Left lung (tissue), 10 donors: ENCODE data around the gene MYO15B. TPM values are rescaled to one million over a fixed set of nuclear protein-coding genes. Genes with fewer than 3 reads are reported as not detected.

Experiments used
- ATAC-seq: fragments of 200-7000 bp; cut with Tn5 transposase; one replicate; pipeline ENCODE4 v1.9.1; 2020; ENCODE audit warnings: moderate library complexity
- DNase-seq, 4 donors: peaks; one replicate each; pipeline ENCODE4 v3.0.0-alpha.2; 2013 to 2020
- H3K27ac ChIP-seq, 2 donors: fragments of 200-600 bp; sonication (generic) in 1 of 2; one replicate each; pipeline versions ENCODE4 v1.5.0 to v1.8.0; 2020 to 2021
- H3K27me3 ChIP-seq, 2 donors: fragments of 200-600 bp; sonication (generic) in 1 of 2; one replicate each; pipeline versions ENCODE4 v1.5.0 to v1.8.0; 2020 to 2021
- H3K36me3 ChIP-seq, 2 donors: fragments of 200-600 bp; sonication (generic) in 1 of 2; one replicate each; pipeline versions ENCODE4 v1.5.0 to v1.8.0; 2020 to 2021
- H3K4me1 ChIP-seq, 2 donors: fragments of 200-600 bp; one replicate each; pipeline ENCODE4 v1.8.0; 2021
- H3K4me3 ChIP-seq, 2 donors: fragments of 200-600 bp; sonication (generic) in 1 of 2; one replicate each; pipeline versions ENCODE4 v1.5.0 to v1.8.0; 2020 to 2021; ENCODE audit warnings: mild to moderate bottlenecking in 1 of 2
- H3K9me3 ChIP-seq, 2 donors: fragments of 200-600 bp; sonication (generic) in 1 of 2; one replicate each; pipeline versions ENCODE4 v1.5.0 to v1.8.0; 2020 to 2021
- CTCF ChIP-seq, 2 donors: fragments of 200-600 bp; sonication (generic) in 1 of 2; IDR thresholded peaks; one replicate each; pipeline versions ENCODE4 v1.5.0 to v1.8.0; 2021; ENCODE audit warnings: antibody characterized with exemption in 2 of 2
- intact Hi-C, 2 donors: fragments of 100-400 bp; cut with DNase I; formaldehyde crosslinking; loops; one replicate each; pipeline versions ENCODE4 v1.11.2 to v1.14.2; 2022
- polyA plus RNA-seq, 6 donors: library from polyadenylated mRNA; unstranded; fragments of 120-200 nt; gene quantifications; one replicate each; pipeline ENCODE4 v1.2.1, GENCODE V29; 2013; ENCODE audit not compliant: insufficient read length in 6 of 6
- total RNA-seq, 2 donors: library from RNA; stranded (reverse); fragmentation: NEBNext Ultra II Directional; extraction: Animal tissue kit (Norgen Biotek cat#: 25700); gene quantifications; one replicate each; pipeline ENCODE4 v1.2.1, GENCODE V29; 2021
- donor health status: DM: no; HTN: yes; CAD: no.
- donor health status: DM: no; HTN: no; CAD: no.

The MYO15B gene
- total and polyA plus RNA-seq, 8 donors, result 125 to 350 (median 227) TPM

- Histone ChIP-seq H3K4me3 (no peak overlapping the region), H3K36me3 (no peaks in the 10 kb centered on the region), H3K27ac (no peak overlapping the region), H3K4me1 (no peaks in the 10 kb centered on the region), H3K27me3 (no peaks in the 10 kb centered on the region), H3K9me3 (no peaks in the 10 kb centered on the region)
- DNase-seq (peak in 1 of 4 donors; percentile 68), ATAC-seq (no peak)
- intact Hi-C loops, result no loop called here
- TF ChIP-seq CTCF (IDR thresholded peaks at IDR 0.05), result no peak
Measured at GRCh38 chr17:75602644-75603043, 15.0 kb downstream of the MYO15B start.

GRCh38 chr17:75603123-75603522 lies 15.5 kb downstream of the MYO15B start:
- no peak overlapping the region for H3K4me3 ChIP-seq
- no peaks in the 10 kb centered on the region for H3K4me1 ChIP-seq
- no peaks in the 10 kb centered on the region for H3K36me3 ChIP-seq
- DNase-seq (no peak), ATAC-seq (no peak)
- no peaks in the 10 kb centered on the region for H3K9me3 ChIP-seq
- no peak overlapping the region for H3K27ac ChIP-seq
- H3K27me3 ChIP-seq, result no peaks in the 10 kb centered on the region
- TF ChIP-seq CTCF (IDR thresholded peaks at IDR 0.05), result no peak
- intact Hi-C loops, result no loop called here

- intact Hi-C loops, result no loop called here
Measured at GRCh38 chr17:75604034-75604695, 16.6 kb downstream of the MYO15B start.

GRCh38 chr17:75605790-75606189 lies 18.2 kb downstream of the MYO15B start:
- Histone ChIP-seq H3K27me3 (no peaks in the 10 kb centered on the region), H3K4me3 (no peak overlapping the region), H3K27ac (no peak overlapping the region), H3K4me1 (no peaks in the 10 kb centered on the region), H3K36me3 (peaks cover 0 to 9% of the 10 kb centered on the region in 2 donors), H3K9me3 (no peaks in the 10 kb centered on the region)
- no peak for TF ChIP-seq CTCF (IDR thresholded peaks at IDR 0.05)
- DNase-seq, result peak in 1 of 4 donors; percentile 59
- intact Hi-C loops, result no loop called here
- no peak for ATAC-seq

More at GRCh38 chr17:75604034-75604695, 16.6 kb downstream of the MYO15B start:
- no peaks in the 10 kb centered on the region for H3K9me3 ChIP-seq
- no peak overlapping the region for H3K4me3 ChIP-seq
- no peak for ATAC-seq
- no peaks in the 10 kb centered on the region for H3K4me1 ChIP-seq
- no peak for TF ChIP-seq CTCF (IDR thresholded peaks at IDR 0.05)
- DNase-seq, result no peak
- H3K27me3 ChIP-seq, result no peaks in the 10 kb centered on the region
- H3K27ac ChIP-seq, result no peak overlapping the region
- no peaks in the 10 kb centered on the region for H3K36me3 ChIP-seq

- ATAC-seq (no peak), DNase-seq (no peak)
- H3K36me3 ChIP-seq, result peaks cover 0 to 22% of the 10 kb centered on the region in 2 donors
- TF ChIP-seq CTCF (IDR thresholded peaks at IDR 0.05), result no peak
- H3K4me3 ChIP-seq, result no peak overlapping the region
- intact Hi-C loops, result no loop called here
- H3K27ac ChIP-seq, result no peak overlapping the region
- H3K27me3 ChIP-seq, result no peaks in the 10 kb centered on the region
- no peaks in the 10 kb centered on the region for H3K4me1 ChIP-seq
- no peaks in the 10 kb centered on the region for H3K9me3 ChIP-seq
Measured at GRCh38 chr17:75607086-75607485, 19.5 kb downstream of the MYO15B start.
